Measurements from ENCODE around the gene CUBN. TPM values are rescaled to one million over a fixed set of nuclear protein-coding genes. Genes with fewer than 3 reads are reported as not detected.

Gene CUBN
- polyA plus RNA-seq, 2 of the 4 experiments (the other 2 are of a cell fraction), result 0.08 to 0.28 TPM

DNA sequence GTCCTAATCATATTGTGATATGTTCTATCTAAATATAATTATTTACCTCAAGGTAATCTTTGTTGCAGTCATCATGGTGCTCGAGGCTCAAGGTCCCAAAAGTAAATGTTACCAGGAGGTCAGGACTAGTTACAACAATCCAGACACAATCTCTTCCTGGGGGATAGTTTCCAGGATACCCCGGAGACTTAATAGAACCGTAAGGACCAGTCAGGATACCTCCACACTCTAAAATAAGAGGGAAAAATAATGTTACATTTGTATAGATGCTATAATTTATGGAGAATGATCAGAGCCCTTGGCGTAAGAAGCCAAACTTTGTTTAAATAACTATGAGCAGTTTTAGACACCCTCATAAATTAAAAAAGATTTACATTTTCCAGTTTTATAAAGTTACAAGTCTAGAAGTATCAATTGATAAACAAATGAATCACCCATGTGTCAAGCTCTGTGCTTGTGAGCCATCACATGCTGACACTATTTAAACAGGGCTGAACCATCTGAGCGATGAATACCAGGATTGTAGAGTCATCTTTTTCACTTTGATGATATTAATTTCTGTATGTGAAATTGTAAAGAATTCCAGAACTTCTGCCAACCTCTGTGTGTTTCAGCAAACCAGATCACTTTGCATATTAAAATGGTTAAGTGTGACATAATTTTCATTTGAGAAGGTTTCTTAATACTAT lies 41.3 kb downstream of the CUBN start:
- DNase-seq (ENCODE audit: low read depth in 1 of 2, low spot score in 1 of 2), result peak; percentile 6 to 38
- H3K4me2 ChIP-seq, result peak overlapping the region; percentile 47
- peak; percentile 51 for FAIRE-seq
- H3K27ac ChIP-seq, result peak overlapping the region in 1 of 2 experiments; percentile 53; a peak in 1 of 6 replicates
- H3K4me1 ChIP-seq, result peaks cover 15% of the 10 kb centered on the region; the same call in 2 of the 3 replicates
- CTCF ChIA-PET, result interaction anchor here (1.0 to 1.3 kb wide), 2 partner anchors 13 to 142 kb away, joined by 3 to 4 read pairs; no protein-coding TSS in a partner anchor
- POLR2A ChIA-PET, result no interaction called here
- WGBS (ENCODE audit: missing lambda C conversion rate), result 40% methylated on average over 5 of the region's 5 CpGs
- no peaks in the 10 kb centered on the region for H3K9me3 ChIP-seq
- TF ChIP-seq MAX (IDR thresholded peaks at IDR 0.05), result peak; percentile 47; the same call in 1 of the 2 replicates
- TF ChIP-seq FOSL2 (IDR thresholded peaks at IDR 0.05), result peak; percentile 60
- peak; percentile 60 for TF ChIP-seq FOSL2 (CRISPR knock-in tag; IDR thresholded peaks at IDR 0.05)
- TF ChIP-seq GATA3 (IDR thresholded peaks at IDR 0.05; ENCODE audit: borderline replicate concordance), result peak; percentile 29; the same call in 1 of the 2 replicates
- TF ChIP-seq, protein P1, sequence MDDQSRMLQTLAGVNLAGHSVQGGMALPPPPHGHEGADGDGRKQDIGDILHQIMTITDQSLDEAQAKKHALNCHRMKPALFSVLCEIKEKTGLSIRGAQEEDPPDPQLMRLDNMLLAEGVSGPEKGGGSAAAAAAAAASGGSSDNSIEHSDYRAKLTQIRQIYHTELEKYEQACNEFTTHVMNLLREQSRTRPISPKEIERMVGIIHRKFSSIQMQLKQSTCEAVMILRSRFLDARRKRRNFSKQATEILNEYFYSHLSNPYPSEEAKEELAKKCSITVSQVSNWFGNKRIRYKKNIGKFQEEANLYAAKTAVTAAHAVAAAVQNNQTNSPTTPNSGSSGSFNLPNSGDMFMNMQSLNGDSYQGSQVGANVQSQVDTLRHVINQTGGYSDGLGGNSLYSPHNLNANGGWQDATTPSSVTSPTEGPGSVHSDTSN (IDR thresholded peaks at IDR 0.05), result 0 out of 2 replicates have a peak, but pooled peaks have one; percentile 19
- no peak for TF ChIP-seq SREBF2 (IDR thresholded peaks at IDR 0.05)
- no peak for TF ChIP-seq MAFK (IDR thresholded peaks at IDR 0.05; ENCODE audit: partially characterized antibody)
- TF ChIP-seq EHF (CRISPR knock-in tag; IDR thresholded peaks at IDR 0.05), result no peak
- no peak for TF ChIP-seq PHF8 (IDR thresholded peaks at IDR 0.05; ENCODE audit: borderline replicate concordance, low read depth)
- TF ChIP-seq JUNB (IDR thresholded peaks at IDR 0.05), result peak; percentile 77
- TF ChIP-seq CHD2 (IDR thresholded peaks at IDR 0.05; ENCODE audit: low read length, partially characterized antibody), result no peak
- peak in 1 of 2 experiments; percentile 75; a peak in 4 of 6 replicates for ATAC-seq
- H3K4me3 ChIP-seq, result no peak overlapping the region

GRCh38 chr10:17086865-17087367 lies 42.7 kb downstream of the CUBN start:
- no peak for ATAC-seq

More at GRCh38 chr10:17086865-17087367, 42.7 kb downstream of the CUBN start:
- Histone ChIP-seq H3K4me1 (peaks cover 15% of the 10 kb centered on the region; the same call in 2 of the 3 replicates), H3K27ac (no peak overlapping the region), H3K4me2 (no peak overlapping the region), H3K4me3 (no peak overlapping the region), H3K9me3 (no peaks in the 10 kb centered on the region)
- FAIRE-seq (no peak), DNase-seq (ENCODE audit: low read depth in 1 of 2, low spot score in 1 of 2) (no peak)
- 94% methylated on average over 3 of the region's 3 CpGs for WGBS (ENCODE audit: missing lambda C conversion rate)
- no peak for TF ChIP-seq ZC3H11A (IDR thresholded peaks at IDR 0.05)
- TF ChIP-seq, protein P2, sequence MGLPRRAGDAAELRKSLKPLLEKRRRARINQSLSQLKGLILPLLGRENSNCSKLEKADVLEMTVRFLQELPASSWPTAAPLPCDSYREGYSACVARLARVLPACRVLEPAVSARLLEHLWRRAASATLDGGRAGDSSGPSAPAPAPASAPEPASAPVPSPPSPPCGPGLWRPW (IDR thresholded peaks at IDR 0.05), result no peak
- no peak for TF ChIP-seq E2F6 (IDR thresholded peaks at IDR 0.05; ENCODE audit: borderline replicate concordance, low read depth)
- TF ChIP-seq, protein P3, sequence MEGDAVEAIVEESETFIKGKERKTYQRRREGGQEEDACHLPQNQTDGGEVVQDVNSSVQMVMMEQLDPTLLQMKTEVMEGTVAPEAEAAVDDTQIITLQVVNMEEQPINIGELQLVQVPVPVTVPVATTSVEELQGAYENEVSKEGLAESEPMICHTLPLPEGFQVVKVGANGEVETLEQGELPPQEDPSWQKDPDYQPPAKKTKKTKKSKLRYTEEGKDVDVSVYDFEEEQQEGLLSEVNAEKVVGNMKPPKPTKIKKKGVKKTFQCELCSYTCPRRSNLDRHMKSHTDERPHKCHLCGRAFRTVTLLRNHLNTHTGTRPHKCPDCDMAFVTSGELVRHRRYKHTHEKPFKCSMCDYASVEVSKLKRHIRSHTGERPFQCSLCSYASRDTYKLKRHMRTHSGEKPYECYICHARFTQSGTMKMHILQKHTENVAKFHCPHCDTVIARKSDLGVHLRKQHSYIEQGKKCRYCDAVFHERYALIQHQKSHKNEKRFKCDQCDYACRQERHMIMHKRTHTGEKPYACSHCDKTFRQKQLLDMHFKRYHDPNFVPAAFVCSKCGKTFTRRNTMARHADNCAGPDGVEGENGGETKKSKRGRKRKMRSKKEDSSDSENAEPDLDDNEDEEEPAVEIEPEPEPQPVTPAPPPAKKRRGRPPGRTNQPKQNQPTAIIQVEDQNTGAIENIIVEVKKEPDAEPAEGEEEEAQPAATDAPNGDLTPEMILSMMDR (IDR thresholded peaks at IDR 0.05), result no peak
- no peak for TF ChIP-seq CBX2 (IDR thresholded peaks at IDR 0.05; ENCODE audit: borderline replicate concordance, low read depth)
- TF ChIP-seq POLR2AphosphoS2 (conservative IDR thresholded peaks at IDR 0.05; ENCODE audit: low read length), result no peak
- no peak for TF ChIP-seq NPAS2 (CRISPR knock-in tag; IDR thresholded peaks at IDR 0.05; ENCODE audit: borderline replicate concordance)
- no peak for TF ChIP-seq EHF (CRISPR knock-in tag; IDR thresholded peaks at IDR 0.05)
- no peak for TF ChIP-seq MAX (IDR thresholded peaks at IDR 0.05)
- no peak for TF ChIP-seq TP53 (CRISPR knock-in tag; IDR thresholded peaks at IDR 0.05)
- TF ChIP-seq, protein P4, sequence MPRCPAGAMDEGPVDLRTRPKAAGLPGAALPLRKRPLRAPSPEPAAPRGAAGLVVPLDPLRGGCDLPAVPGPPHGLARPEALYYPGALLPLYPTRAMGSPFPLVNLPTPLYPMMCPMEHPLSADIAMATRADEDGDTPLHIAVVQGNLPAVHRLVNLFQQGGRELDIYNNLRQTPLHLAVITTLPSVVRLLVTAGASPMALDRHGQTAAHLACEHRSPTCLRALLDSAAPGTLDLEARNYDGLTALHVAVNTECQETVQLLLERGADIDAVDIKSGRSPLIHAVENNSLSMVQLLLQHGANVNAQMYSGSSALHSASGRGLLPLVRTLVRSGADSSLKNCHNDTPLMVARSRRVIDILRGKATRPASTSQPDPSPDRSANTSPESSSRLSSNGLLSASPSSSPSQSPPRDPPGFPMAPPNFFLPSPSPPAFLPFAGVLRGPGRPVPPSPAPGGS (IDR thresholded peaks at IDR 0.05), result no peak
- POLR2A ChIA-PET, result no interaction called here
- CTCF ChIA-PET, result interaction anchor here (0.6 to 1.3 kb wide), 2 partner anchors 67 to 143 kb away, joined by 3 to 4 read pairs; no protein-coding TSS in a partner anchor
